ENCODE results near the gene SCAMP4.

Gene SCAMP4

GRCh38 chr19:1942934-1943555, 37.8 kb downstream of the SCAMP4 start:
- no peak for DNase-seq

- no peak for DNase-seq
Measured at GRCh38 chr19:1943661-1944087, 38.5 kb downstream of the SCAMP4 start.

GRCh38 chr19:1944088-1944915, 39.1 kb downstream of the SCAMP4 start:
- peak; percentile 42 to 52 for DNase-seq

GRCh38 chr19:1944916-1945561, 39.8 kb downstream of the SCAMP4 start:
- no peak for DNase-seq

GRCh38 chr19:1945899-1946298, 40.7 kb downstream of the SCAMP4 start:
- DNase-seq, result peak in 1 of 2 donors; percentile 51

- peak; percentile 43 to 58 for DNase-seq
Measured at GRCh38 chr19:1947651-1948209, 42.5 kb downstream of the SCAMP4 start.

- no peak for DNase-seq
Measured at GRCh38 chr19:1949304-1950101, 44.3 kb downstream of the SCAMP4 start.

GRCh38 chr19:1950640-1951039, 45.4 kb downstream of the SCAMP4 start:
- DNase-seq, result no peak

GRCh38 chr19:1952635-1953034, 47.4 kb downstream of the SCAMP4 start:
- DNase-seq, result no peak

GRCh38 chr19:1953037-1953436, 47.8 kb downstream of the SCAMP4 start:
- no peak for DNase-seq

- DNase-seq, result no peak
Measured at GRCh38 chr19:1953441-1954094, 48.4 kb downstream of the SCAMP4 start.

GRCh38 chr19:1954532-1954933, 49.3 kb downstream of the SCAMP4 start:
- DNase-seq, result no peak

- no peak for DNase-seq
Measured at GRCh38 chr19:1955171-1956121, 50.2 kb downstream of the SCAMP4 start.

- DNase-seq, result no peak
Measured at GRCh38 chr19:1956122-1956494, 50.9 kb downstream of the SCAMP4 start.

- no peak for DNase-seq
Measured at GRCh38 chr19:1956868-1957492, 51.8 kb downstream of the SCAMP4 start.

GRCh38 chr19:1957562-1958248, 52.5 kb downstream of the SCAMP4 start:
- DNase-seq, result no peak

- DNase-seq, result no peak
Measured at GRCh38 chr19:1959928-1960589, 54.9 kb downstream of the SCAMP4 start.

- DNase-seq, result no peak
Measured at GRCh38 chr19:1961000-1961883, 56.0 kb downstream of the SCAMP4 start.
